OCI-M2 (cell line): Measurements from ENCODE around the gene KIF1C.

Source experiments
- DNase-seq: peaks from one replicate; lab custom pipeline; 2025; ENCODE audit not compliant: unreplicated experiment; lab: John Stamatoyannopoulos, UW

KIF1C gene

DNA sequence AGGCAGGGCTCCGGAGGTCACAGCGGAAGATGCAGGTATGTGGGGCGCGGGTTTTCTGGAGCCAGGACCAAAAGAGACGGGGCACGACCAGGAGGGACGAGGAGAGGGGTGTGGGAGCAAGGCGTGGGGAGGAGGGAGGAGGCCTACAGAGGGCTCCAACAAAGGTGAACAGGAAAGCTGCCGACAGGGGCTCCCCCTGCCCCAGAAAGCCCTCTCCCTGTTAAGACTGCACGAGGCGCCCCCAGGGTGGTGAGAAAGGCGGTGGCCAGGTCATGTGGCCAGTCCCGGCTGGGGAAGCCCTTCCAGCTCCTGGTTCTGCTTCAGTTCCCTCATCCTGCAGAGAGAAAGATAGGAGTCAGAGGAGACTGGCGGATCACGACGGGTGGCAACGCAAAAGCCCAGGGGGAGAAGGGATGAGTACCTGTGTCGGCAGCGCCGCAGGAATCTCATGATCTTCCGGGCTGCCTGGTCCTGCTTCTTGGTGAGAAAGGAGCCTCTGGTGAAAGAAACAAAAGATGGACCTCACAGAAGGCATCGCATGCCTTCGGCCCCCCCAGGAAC lies 29.2 kb upstream of the KIF1C start:
- DNase-seq, result no peak

DNA sequence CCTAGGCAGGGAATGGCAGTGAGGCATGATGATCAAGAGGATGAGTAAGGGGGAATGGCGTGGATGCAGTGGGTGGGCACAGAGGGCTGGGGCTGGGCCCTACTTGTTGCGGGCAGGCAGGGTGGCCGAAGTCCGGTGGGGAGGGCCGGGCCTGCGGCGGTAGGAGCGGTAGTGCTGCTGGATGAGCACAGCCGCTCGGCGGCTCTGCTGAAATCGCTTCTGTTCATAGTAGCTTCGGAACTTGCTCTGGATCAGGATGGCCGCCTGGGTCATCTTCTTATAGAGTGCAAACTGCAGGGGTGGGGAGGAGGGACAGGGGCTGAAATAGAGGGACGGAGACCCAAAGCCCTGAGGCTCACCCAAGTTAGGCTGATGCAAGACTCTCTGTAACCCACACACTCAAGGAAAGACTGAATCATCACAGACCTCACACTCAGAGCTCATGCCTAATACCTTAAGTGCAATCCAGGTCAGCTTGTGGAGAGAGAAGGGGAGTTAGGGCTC lies 28.7 kb upstream of the KIF1C start:
- no peak for DNase-seq

DNA sequence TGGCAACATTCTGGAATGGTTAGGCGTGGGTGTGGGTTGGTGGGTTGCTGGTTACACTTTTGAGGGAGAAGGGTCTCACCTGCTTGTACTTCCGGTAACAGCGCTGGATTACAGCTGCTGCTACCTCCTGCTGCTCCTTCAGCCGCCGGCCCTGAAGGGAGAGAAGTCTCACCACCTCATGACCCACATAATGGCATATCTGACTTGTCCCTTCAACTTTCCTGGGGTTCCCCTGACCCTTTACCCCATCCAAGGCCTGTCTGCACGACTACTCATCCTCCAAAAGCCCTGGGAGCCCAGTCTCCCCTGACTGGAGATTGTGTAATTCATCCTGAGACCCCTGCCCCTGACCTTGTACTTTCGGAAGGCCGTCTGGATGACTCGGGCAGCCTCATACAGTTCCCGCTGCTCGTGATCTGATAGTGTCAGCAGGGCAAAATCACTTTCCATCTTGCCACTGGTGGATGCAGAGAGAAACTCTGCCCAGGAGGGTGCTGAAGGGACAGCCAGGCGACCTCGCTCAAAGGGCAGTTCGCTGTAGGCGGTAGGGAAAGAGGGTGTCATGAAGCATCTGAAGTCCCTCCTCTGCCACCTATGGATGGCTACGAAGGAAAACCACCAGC lies 28.1 kb upstream of the KIF1C start:
- no peak for DNase-seq

DNA sequence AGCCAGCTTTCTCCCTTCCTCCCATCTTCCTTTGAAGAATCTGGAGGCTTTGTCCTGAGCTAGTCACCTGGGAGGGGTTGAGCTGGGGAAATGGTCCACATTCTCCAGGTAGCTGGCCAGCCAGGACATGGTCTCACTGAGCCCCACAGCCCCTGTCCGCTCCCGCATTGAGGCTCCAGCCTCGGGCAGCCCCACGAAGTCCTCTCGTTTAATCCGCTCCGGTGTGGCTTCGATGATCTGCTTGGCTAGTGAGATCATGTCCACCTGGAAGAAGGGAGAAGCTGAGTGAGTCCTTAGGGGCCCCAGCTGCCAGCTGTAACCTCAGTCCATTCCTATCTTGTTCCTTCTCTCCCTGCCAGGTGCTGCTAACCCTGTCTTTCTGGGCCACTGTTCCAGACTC lies 27.5 kb upstream of the KIF1C start:
- DNase-seq, result no peak

DNA sequence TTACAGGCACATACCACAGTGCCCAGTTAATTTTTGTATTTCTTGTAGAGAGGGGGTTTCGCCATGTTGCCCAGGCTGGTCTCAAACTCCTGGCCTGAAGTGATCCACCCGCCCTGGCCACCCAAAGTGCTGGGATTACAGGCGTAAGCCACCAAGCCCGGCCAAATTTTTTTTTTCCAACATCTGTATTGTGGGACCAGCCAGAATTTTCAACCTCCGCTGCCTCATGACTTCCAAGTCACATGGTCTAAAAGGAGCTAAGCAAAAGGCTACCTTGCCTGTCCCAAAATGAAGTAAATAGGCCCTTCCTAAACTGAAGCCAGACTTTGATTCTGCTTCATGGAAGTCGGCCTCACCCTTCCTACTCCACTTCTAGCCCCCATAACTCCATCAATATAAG lies 25.9 kb upstream of the KIF1C start:
- no peak for DNase-seq

DNA sequence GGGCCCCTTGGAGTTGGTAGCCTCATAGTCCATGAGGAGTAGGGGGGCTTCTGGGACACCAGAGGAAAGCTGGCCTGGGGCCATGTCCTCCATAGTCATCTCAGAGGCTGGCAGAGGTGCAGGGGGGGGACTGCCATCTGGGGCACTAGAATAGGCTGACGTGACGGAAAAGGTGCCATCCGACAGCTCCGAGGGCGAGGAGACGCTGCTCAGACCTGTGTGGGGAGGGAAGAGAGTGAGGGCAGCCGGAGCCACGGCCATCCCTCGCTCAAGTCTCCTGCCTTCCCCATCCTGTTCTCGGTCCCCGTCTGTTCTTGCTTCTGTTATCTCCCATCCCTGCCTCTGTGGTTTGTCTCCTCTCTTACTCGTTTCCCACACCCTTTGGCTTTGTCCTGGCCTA lies 25.4 kb upstream of the KIF1C start:
- no peak for DNase-seq

DNA sequence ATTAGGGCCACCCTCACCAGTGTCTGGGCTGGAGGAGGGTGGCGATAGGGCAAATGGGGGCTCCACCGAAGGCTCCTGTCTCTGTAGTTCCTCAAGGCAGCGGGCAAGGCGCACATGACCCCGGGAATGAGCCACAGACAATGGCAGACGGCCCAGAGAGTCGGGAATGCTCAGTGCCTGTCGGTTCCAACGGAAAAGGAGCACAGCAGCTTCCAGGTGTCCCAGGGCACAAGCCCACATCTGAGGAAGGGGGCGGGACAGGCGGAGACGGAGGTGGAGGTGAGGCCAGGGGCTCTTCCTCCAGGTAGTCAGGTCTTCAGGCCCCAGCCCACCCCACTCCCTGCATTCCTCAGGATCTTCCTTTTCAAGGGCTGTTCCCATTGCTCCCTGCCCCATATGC lies 25.0 kb upstream of the KIF1C start:
- no peak for DNase-seq

DNA sequence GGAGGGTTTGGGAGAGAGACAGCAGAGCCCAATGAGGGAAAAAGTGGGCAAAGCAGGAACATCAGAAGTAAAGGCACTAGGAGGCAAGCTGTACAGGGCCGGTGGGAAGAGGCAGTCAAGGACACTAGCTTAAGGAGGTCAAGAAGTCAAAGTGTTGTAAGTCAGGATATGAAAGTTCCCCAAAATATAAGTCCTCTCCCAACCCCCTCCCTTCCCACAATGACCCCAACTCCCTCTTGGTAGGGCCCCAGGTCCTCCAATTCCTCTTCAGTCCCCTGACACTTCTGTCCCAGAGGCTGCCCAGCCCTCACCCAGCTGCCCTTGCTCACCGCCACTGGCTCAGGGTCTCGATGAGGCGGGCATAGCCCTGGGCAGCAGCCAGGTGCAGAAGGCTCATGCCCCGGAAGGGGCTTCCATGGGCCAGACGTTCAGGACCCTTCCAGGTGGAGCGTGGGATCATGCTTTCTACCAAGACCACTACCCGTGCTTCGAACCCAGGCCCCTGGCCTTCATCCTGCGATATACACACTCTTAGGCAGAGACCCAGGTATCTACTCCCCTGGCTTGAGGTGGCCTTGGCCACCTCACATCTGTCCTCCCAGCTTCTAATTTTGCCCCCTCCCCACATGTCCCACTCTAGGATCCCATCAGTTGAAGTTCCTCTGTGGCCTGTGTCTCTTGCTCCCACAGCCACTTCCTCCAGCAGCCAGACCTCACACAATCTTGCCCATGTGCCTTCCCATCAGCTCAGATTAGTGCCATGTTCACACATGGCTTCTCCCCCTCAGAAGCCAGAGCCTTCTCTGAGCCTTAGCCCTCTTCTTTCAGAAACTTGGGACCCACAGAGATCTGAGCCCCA lies 24.3 kb upstream of the KIF1C start:
- DNase-seq, result no peak

DNA sequence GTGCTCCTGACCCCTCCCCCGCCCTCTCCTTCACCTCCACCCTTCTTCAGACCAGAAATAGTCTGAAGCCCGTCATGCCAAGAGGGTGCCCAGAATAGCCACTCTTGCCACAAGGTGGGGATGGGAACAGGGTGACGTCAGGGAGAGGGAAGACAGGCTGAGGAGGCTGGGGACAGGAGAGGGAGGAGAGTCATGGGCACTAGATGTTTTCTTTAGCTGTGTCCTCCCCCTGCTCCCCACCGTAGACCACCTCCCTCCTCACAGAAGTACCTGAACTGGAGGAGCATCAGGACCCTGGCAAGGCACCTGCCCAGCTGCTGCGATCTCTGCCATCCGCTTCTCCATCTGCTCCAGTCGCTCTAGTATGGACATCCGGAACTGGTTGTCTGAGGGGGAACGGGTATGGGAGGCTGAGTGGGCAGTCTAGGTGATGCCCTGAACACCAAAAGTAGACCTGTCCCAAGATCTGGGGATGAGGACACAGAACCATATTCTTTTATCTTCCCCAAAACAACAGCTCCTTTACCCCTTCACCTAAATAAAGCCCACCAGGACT lies 23.6 kb upstream of the KIF1C start:
- DNase-seq, result no peak

DNA sequence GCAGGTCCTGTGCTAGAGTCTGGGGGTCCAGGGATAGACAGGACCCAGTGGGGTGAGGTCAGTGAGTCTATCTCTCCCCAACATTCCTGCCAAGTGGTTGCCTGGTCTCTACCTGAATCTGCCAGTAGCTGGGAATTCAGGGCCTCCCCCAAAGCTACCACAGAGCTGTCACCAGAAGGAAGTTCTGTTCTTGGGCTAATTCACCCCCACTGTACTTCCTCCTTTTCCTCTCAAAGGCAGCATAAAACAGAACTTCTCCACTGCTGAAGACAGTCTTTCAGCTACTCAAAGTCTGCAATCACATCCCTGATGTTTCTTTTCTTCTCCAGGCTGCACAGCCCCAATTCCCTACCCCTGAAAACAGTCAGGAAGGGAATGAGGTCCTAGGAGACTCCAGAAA lies 19.0 kb upstream of the KIF1C start:
- no peak for DNase-seq

DNA sequence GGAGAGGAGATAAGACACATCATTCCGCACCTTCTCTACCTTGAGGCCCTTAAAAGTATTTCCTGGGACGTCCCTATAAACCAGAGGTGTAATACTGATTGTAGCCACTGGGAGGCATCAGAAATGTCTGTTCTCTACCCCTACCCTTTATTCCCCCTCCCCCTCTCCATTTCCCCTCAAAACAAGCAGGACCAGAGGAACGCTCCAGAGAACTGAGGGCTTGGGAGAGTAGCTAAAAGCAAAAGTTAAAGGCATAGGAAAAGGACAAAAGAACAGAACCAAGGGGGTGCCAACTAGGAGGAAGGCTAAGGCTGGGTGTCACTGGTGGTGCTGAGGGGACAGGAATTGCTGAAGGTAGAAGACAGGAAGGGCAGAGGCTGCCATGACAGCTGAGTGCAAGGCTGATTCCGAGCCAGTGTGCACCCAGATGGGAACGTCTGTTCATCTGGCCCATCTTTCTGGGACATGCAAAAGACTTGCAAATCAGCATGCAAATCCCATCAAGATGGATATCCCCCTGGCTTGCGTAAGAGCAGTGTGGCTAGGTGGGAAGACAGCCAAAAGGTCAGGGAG lies 17.0 kb upstream of the KIF1C start:
- DNase-seq, result peak; percentile 27

DNA sequence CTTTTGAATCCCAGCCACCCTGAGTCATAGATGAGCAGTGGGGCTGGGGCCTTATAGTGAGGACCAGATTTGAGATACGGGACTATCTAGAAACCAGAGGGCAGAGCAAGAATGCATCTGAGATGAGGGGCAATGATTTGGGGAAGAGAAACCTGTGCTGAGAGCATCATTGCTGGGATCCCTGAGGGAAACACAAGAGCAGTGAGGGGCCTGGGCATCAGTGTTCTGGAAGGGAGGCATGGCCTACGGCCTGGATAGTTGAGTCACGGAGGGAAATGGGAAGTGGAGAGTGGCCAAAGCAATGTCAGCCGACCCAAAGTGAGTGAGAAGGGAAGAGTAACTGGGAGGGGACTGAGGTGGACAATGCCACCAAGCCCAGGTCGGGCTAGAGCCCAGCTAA lies 15.4 kb upstream of the KIF1C start:
- DNase-seq, result no peak

DNA sequence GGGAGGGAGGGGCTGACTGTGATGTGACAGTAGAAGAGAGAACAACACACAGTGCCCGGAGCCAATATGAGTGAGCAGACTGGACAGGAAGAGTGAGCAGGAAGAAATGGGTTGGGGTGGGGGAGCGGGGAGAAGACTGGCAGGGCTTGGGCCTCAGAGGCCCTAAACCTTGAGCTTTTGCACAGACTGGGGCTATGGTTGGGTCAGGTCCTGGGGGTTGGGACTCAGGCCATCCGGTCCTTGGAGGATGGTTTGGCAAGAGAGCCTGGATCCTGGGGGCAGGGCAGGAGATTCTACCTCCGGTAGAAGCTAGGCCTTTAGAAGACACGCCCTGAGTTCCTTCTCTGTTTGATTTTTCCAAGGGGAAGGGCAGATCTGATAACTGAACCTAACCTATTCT lies 11.3 kb upstream of the KIF1C start:
- no peak for DNase-seq

DNA sequence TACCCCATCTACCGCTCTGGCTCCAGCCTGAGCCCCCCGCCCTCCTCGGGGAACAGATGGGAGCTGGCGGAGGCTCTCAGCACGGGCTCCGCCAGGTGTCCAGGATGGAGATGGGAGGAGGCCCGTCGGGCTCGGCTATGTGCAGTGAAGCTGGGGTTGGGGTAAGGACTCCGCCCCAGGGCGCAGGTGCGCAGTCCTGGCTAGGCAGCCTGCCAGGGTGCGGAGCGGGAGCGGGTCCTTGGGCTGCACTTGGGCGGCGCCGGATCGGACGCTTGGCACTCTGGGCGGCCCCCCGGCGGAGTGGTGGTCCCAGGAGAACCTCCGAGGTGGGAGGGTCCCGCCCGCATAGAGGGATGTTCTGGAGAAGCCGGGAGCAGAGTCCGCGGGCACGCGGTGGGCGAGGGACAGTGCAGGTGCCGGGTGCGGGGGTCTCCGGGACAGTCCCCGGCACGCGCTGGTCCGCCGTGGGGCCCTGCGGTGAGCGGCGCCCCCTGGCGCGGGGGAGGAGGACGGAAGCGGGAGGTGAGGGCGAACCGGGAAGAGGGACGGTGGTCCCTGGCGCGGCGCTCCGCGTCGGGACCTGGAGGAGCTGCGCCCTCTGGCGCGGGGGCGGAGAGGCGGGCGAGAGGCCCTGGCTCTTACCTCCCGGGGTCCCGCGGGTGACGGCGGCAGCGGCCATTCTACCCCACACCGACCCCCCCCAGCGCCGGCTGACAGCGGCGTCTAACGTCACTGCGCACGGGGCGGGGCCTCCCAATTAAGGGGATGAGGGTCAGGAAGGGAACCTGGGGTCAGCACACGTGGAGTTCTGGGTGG lies 10.6 kb upstream of the KIF1C start, which contains the start of gene CAMTA2:
CAMTA2 (minus strand) TSS at position 725 of the 816 bp plus-strand sequence. CDS start 1,453 bp downstream, outside the sequence.
- peak; percentile 36 for DNase-seq

DNA sequence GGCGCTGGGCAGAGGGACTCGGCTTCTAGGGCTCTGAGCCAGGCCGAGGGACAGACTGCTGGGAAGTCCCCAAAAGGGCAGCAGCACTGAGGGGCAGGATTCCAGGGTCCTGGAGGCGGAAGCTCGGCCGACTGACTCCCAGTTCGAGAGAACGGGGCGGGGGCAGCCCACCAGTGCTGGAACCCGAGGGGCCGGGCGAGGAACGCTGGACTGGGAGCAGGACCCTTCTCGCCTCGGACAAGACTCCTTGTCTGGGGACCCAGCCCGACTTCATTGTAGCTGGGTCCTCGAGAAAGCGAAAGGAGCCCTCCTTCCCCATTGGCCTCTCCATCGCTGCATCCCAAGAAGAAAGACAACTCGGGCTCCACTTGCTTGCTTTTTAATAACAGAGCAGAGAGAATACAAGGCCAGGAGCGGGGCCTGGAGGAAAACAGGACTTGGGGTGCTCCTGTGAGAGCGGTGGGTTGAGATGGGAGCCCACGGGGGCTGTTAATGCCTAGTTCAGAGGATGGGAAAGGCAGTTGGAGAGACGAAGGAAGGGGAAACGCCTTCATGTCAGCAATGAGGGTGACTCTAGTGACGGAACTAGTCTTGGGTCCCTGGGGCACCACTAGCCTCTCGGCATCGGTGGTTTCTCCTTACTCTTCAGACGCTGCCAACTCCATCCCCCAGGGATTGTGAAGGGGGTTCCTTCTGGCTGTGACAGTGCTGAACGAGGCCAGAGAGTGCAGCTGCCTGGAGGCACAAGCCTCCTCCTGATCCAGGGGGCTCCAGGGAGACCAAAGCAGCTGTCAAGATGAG lies 9.8 kb upstream of the KIF1C start:
- no peak for DNase-seq

DNA sequence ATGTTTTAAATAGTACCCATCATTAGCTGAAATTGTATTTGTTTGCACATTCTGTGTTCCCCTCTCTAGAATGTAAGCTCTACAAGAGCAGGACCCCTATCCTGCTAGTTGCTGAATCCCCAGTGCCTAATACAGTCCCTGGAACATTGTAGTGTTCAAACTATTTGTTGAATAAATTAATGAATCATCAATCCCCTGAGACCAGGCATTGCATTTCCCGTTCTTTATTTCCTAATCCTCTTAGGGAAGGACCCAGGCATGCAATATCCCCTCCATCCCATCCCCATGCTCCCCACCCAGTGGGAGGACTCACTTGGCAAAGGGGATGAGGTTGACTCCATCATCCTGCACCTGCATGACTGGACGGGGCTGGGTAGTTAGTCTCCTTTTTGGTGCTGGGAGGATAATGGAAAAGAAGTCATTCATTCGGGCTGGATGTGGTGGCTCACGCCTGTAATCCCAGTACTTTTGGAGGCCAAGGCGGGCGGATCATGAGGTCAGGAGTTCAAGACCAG lies 3.6 kb upstream of the KIF1C start:
- no peak for DNase-seq

DNA sequence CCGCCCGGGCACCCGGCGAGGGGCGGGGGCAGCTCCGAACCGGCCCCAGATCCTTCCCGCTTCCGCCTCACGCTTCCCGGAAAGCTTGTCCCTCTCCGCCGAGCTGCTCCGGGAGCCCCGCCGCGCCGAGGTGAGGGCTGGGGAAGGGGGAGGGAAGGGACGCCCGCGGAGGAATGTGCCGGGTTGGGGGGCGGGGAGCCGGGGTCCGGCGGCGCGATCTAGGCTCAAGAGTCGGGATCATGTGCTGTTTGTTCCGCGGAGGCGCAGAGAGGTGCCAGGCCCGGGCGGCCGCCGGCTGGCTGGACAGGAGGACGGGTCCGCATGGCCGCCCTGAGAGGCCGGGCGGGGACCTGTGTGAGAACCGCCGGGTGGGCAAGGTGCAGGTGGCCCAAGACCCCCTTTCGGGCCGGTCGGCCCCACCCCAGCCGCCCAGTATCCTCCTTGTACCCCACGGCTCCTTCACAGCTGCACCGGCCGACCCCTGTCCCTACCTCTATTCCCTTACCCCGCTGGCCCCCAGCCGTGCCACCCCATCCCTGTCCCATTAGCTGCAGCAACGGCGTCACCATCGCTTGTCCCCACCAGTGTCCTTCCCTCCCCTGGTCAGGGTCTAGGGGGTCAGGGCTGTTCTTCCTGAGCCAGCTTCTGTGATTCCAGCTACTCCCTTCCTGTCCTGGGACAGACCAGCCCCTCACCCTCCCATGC lies 429 bp downstream of the KIF1C start:
- no peak for DNase-seq

DNA sequence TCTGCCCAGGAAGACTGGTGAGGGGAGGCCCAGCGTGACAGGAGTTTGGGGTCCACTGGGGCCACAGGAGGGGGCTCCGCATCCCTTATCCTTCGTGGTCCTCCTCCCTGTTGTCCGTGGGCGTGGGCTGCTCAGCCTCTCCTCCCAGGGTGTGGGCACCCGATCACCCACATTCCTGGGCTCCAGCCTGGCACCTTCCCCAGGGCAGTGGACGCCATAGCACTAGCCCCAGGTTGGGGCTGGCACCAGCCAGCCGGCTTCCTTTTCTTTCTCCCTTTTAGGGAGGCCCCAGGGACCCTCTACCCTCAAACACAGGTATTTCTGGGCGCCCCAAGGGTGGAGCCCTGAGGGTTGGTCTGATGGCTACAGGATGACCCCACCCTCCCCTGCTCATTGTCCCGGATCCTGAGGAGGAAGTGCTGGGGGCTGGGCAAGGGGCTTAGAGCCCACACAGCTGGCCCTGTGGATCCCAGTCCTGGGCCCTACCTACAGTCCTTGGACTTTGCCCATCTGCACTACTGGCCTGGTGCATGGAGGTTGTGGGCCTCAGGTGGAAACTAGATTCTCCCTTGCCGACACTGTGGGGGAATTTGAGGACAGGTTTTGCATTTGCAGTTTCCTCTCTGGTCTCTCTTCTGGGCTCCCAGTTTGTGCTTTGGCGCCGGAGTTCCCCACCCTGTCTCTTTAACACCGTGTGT lies 1.1 kb downstream of the KIF1C start:
- DNase-seq, result no peak
